Esophagus squamous epithelium (tissue), 5 donors: ENCODE data around the gene PIGU. TPM values are rescaled to one million over a fixed set of nuclear protein-coding genes. Genes with fewer than 3 reads are reported as not detected.

Source experiments
- DNase-seq: peaks from one replicate; lab custom pipeline; 2025; lab: John Stamatoyannopoulos, UW
- H3K27ac ChIP-seq, 4 donors: fragments of 200-600 bp; sonication (generic); one replicate each; pipeline ENCODE4 v1.5.1; 2016 to 2019; ENCODE audit warnings: mild to moderate bottlenecking in 1 of 4
- H3K27me3 ChIP-seq, 4 donors: fragments of 200-600 bp; sonication (generic); 1 replicate in 3 of 4; 2 replicates in 1 of 4; pipeline versions ENCODE4 v1.5.1 to v1.6.0; 2017 to 2021; ENCODE audit warnings: antibody characterized with exemption in 1 of 4
- H3K36me3 ChIP-seq, 3 donors: fragments of 200-600 bp; sonication (generic); one replicate each; pipeline ENCODE4 v1.5.1; 2016 to 2019
- H3K4me1 ChIP-seq, 3 donors: fragments of 200-600 bp; sonication (generic); one replicate each; pipeline ENCODE4 v1.5.1; 2017 to 2019
- H3K4me3 ChIP-seq, 4 donors: fragments of 200-600 bp; sonication (generic); 1 replicate in 3 of 4; 2 replicates in 1 of 4; pipeline ENCODE4 v1.5.1; 2016 to 2019; ENCODE audit warnings: mild to moderate bottlenecking in 2 of 4, moderate library complexity in 1 of 4
- H3K9me3 ChIP-seq, 3 donors: fragments of 200-600 bp; sonication (generic); one replicate each; pipeline ENCODE4 v1.5.1; 2016 to 2019
- CTCF ChIP-seq, 6 experiments: fragments of 450-650 bp in 4 of 6; fragments of 200-600 bp in 2 of 6; sonication (generic) in 2 of 6; IDR thresholded peaks; one replicate each; pipeline ENCODE4 v1.5.1; 2016 to 2019; ENCODE audit warnings: antibody characterized with exemption in 6 of 6, mild to moderate bottlenecking in 4 of 6, moderate library complexity in 4 of 6
- POLR2A ChIP-seq, 4 donors: fragments of 450-650 bp; IDR thresholded peaks; one replicate each; pipeline ENCODE4 v1.6.1; 2017; ENCODE audit warnings: antibody characterized with exemption in 4 of 4, mild to moderate bottlenecking in 4 of 4, moderate library complexity in 3 of 4
- WGBS, 2 donors: methylation state at CpG; one replicate each; pipeline ENCODE4 v1.1.5; 2018; 5-methylcytosine and 5-hydroxymethylcytosine counted together
- intact Hi-C: fragments of 100-400 bp; cut with DNase I; formaldehyde crosslinking; loops from one replicate; pipeline ENCODE4 v1.15.0; 2022
- total RNA-seq, 4 donors: library from RNA; depleted of rRNA; stranded (reverse); fragments of >200 nt; gene quantifications; one replicate each; pipeline ENCODE4 v1.1.0, GENCODE V29; 2016
- donor health status: DM: yes; HTN: yes; CAD: no.

Gene PIGU
- total RNA-seq, 4 donors from 2014 or later: 14.8 to 27.1 (median 17.6) TPM

DNA sequence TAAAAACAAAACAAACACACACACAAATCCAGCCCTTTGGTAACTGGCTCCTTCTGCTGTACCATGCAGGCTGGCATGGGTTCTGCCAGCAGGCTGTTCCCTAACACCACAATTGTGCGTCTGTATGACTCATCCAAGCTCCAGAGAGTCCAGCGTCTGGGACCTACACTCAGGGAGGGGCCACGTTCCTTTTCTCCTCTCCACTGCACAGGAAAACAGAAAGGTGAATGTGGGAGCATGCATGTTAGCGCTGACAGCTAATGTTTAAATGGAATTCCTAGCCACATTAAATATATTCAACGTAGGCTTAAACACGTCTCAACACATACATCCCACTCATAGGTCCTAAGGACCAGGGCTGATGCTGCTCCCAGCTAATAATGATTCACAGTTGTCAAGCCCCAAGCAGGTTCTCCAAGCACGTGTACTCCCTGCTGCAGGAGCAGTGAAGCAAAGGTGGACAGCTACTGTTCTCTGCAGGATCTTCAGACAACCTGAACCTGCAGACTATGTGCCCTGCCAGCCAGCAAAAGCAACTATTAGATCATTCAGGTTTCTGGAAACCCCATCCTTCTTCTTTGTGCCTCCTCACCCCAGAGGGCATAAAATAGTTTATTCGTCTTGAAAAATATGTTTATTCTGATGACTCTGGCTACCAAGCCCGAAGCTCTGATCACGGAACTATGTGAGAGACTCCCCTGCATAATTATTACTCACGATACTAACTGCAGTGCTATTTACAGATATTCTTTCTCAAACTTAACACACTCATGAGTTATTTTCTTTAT, 97.5 kb downstream of the PIGU start:
- TF ChIP-seq POLR2A (IDR thresholded peaks at IDR 0.05) (no peak), CTCF (IDR thresholded peaks at IDR 0.05) (peak in 5 of 6 experiments; percentile 44 to 79 (median 70))
- intact Hi-C loops: loop anchor here (10.0 kb wide), 1 partner anchor 195 kb away; no protein-coding TSS in a partner anchor
- Histone ChIP-seq H3K4me1 (peaks cover 12 to 58% (median 47%) of the 10 kb centered on the region in 3 donors), H3K9me3 (no peaks in the 10 kb centered on the region), H3K27me3 (no peaks in the 10 kb centered on the region), H3K4me3 (no peak overlapping the region), H3K27ac (peak overlapping the region; percentile 67 to 79 (median 77)), H3K36me3 (peaks cover 0 to 34% (median under 1%) of the 10 kb centered on the region in 3 donors)
- WGBS, 2 donors: 33 to 40% methylated on average over 11 of the region's 11 CpGs
- no peak for DNase-seq

DNA sequence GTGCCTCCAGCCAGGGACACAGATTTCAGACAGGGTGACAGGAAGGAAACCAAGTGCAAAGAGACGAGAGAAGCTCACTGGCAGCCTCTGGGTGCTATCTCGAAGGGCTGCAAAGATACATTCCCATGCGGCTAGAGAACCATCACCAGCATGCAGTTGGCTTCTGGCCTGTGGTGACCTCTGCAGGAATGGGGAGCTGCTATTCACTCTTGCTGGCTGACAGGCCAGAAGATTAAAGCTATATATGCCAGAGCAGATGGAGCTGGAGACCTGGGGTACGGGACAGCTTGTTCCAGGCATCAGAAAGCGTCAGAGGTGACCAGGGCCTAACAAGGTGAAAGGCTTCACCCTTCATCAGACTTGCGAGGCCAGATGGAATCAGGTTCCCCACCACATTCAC, 98.4 kb downstream of the PIGU start:
- no peak for DNase-seq
- H3K27me3 ChIP-seq: no peaks in the 10 kb centered on the region
- TF ChIP-seq POLR2A (IDR thresholded peaks at IDR 0.05) (no peak), CTCF (IDR thresholded peaks at IDR 0.05) (no peak)
- intact Hi-C loops: loop anchor here (10.0 kb wide), 1 partner anchor 196 kb away; no protein-coding TSS in a partner anchor
- H3K4me1 ChIP-seq: peaks cover 12 to 56% (median 47%) of the 10 kb centered on the region in 3 donors
- no peaks in the 10 kb centered on the region for H3K9me3 ChIP-seq
- peaks cover 0 to 34% (median 3%) of the 10 kb centered on the region in 3 donors for H3K36me3 ChIP-seq
- no peak overlapping the region for H3K4me3 ChIP-seq
- 49 to 60% methylated on average over 2 to 3 of the region's 6 CpGs for WGBS, 2 donors
- H3K27ac ChIP-seq: peak overlapping the region; percentile 67 to 79 (median 77)

GRCh38 chr20:34578025-34578424, 98.9 kb downstream of the PIGU start:
- WGBS, 2 donors: 44 to 47% methylated on average over 2 of the region's 2 CpGs
- no peak for DNase-seq

DNA sequence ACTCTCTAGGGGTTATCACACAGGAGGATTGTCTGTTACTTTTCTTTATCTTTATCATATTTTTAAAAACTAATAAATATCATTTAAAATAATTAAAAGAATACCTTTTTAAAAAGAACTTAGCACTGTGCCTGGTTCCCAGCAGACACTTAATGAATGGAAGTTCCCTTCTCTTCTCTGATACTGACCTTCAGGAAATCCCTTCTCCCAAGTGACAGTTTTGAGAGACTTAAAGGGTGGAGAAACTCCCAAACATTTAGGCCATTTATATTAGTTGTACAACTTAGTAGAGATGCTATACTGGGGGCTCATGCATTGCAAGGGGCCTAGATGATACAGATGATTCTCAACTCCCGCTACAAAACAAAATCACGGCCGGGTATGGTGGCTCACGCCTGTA, 99.8 kb downstream of the PIGU start:
- TF ChIP-seq CTCF (IDR thresholded peaks at IDR 0.05) (no peak), POLR2A (IDR thresholded peaks at IDR 0.05) (no peak)
- 87 to 100% methylated on average over 3 to 4 of the region's 4 CpGs for WGBS, 2 donors

More at GRCh38 chr20:34578025-34578424, 98.9 kb downstream of the PIGU start:
- TF ChIP-seq CTCF (IDR thresholded peaks at IDR 0.05) (no peak), POLR2A (IDR thresholded peaks at IDR 0.05) (no peak)
- intact Hi-C loops: loop anchor here (10.0 kb wide), 1 partner anchor 197 kb away; no protein-coding TSS in a partner anchor
- peak overlapping the region in 2 of 4 donors; percentile 77 to 79 for H3K27ac ChIP-seq
- H3K36me3 ChIP-seq: peaks cover 0 to 34% (median 3%) of the 10 kb centered on the region in 3 donors
- H3K4me1 ChIP-seq: peaks cover 12 to 51% (median 42%) of the 10 kb centered on the region in 3 donors
- H3K9me3 ChIP-seq: no peaks in the 10 kb centered on the region
- H3K4me3 ChIP-seq: no peak overlapping the region
- H3K27me3 ChIP-seq: no peaks in the 10 kb centered on the region

GRCh38 chr20:34575756-34576155, 101.1 kb downstream of the PIGU start:
- no peaks in the 10 kb centered on the region for H3K9me3 ChIP-seq
- no peak for TF ChIP-seq POLR2A (IDR thresholded peaks at IDR 0.05)
- no peak for TF ChIP-seq CTCF (IDR thresholded peaks at IDR 0.05)
- intact Hi-C loops: loop anchor here (10.0 kb wide), 1 partner anchor 199 kb away; no protein-coding TSS in a partner anchor
- peaks cover 0 to 48% (median 3%) of the 10 kb centered on the region in 3 donors for H3K36me3 ChIP-seq
- H3K27ac ChIP-seq: no peak overlapping the region
- no peaks in the 10 kb centered on the region for H3K27me3 ChIP-seq
- H3K4me3 ChIP-seq: no peak overlapping the region
- no peak for DNase-seq
- peaks cover 12 to 30% (median 23%) of the 10 kb centered on the region in 3 donors for H3K4me1 ChIP-seq
- 97 to 100% methylated on average over 1 to 4 of the region's 4 CpGs for WGBS, 2 donors

More for the DNA sequence above, 99.8 kb downstream of the PIGU start:
- intact Hi-C loops: loop anchor here (10.0 kb wide), 1 partner anchor 198 kb away; no protein-coding TSS in a partner anchor
- H3K36me3 ChIP-seq: peaks cover 0 to 39% (median 3%) of the 10 kb centered on the region in 3 donors
- no peaks in the 10 kb centered on the region for H3K9me3 ChIP-seq
- no peaks in the 10 kb centered on the region for H3K27me3 ChIP-seq
- H3K4me3 ChIP-seq: no peak overlapping the region
- H3K4me1 ChIP-seq: peaks cover 12 to 41% (median 32%) of the 10 kb centered on the region in 3 donors
- DNase-seq: no peak
- no peak overlapping the region for H3K27ac ChIP-seq
